GM04503 (cell line): ENCODE measurements around the gene DACH1.
"Not testable (repeated sequence)": the region's sequence is repeated elsewhere in the genome, so short reads cannot be mapped to it uniquely, and the experiment has no call there.

Experiments
- DNase-seq: peaks from one replicate; pipeline ENCODE4 v3.0.0-alpha.2; 2012; ENCODE audit warnings: low read depth

DACH1 gene

GRCh38 chr13:71867131-71867814, at the start of gene DACH1:
TSS of gene DACH1 (minus strand) at chr13:71867204.
- DNase-seq = no peak

GRCh38 chr13:71913717-71914116, 46.7 kb upstream of the DACH1 start:
- DNase-seq = no peak

GRCh38 chr13:71912524-71912923, 45.5 kb upstream of the DACH1 start:
- no peak for DNase-seq

- DNase-seq = no peak
Observed at GRCh38 chr13:71906448-71906847, 39.4 kb upstream of the DACH1 start.

- no peak for DNase-seq
Observed at GRCh38 chr13:71902676-71903075, 35.7 kb upstream of the DACH1 start.

- not testable (repeated sequence) for DNase-seq
Observed at GRCh38 chr13:71893506-71893905, 26.5 kb upstream of the DACH1 start.

- no peak for DNase-seq
Observed at GRCh38 chr13:71886880-71887279, 19.9 kb upstream of the DACH1 start.

- no peak for DNase-seq
Observed at GRCh38 chr13:71882120-71882519, 15.1 kb upstream of the DACH1 start.

GRCh38 chr13:71880753-71881541, 13.9 kb upstream of the DACH1 start:
- DNase-seq = no peak

GRCh38 chr13:71879808-71880344, 12.9 kb upstream of the DACH1 start:
- no peak for DNase-seq

GRCh38 chr13:71879129-71879535, 12.1 kb upstream of the DACH1 start:
- no peak for DNase-seq

GRCh38 chr13:71877256-71877653, 10.3 kb upstream of the DACH1 start:
- no peak for DNase-seq

- DNase-seq = no peak
Observed at GRCh38 chr13:71876648-71877255, 9.7 kb upstream of the DACH1 start.

- no peak for DNase-seq
Observed at GRCh38 chr13:71875823-71876222, 8.8 kb upstream of the DACH1 start.

GRCh38 chr13:71874458-71874857, 7.5 kb upstream of the DACH1 start:
- no peak for DNase-seq

GRCh38 chr13:71873418-71874247, 6.6 kb upstream of the DACH1 start:
- DNase-seq = no peak

- DNase-seq = no peak
Observed at GRCh38 chr13:71871844-71872243, 4.8 kb upstream of the DACH1 start.

GRCh38 chr13:71871176-71871754, 4.3 kb upstream of the DACH1 start:
- no peak for DNase-seq

GRCh38 chr13:71870100-71870499, 3.1 kb upstream of the DACH1 start:
- no peak for DNase-seq

GRCh38 chr13:71869274-71869673, 2.3 kb upstream of the DACH1 start:
- no peak for DNase-seq

GRCh38 chr13:71866335-71867130, 471 bp downstream of the DACH1 start:
- no peak for DNase-seq
